ENCODE measurements around the gene UBR4.
A peak's percentile ranks its signal among the peaks of the same experiment; 100 is the strongest.

The UBR4 gene

GRCh38 chr1:19137158-19137557 lies 72.9 kb downstream of the UBR4 start:
- no peak for DNase-seq

- no peak for DNase-seq
Observed at GRCh38 chr1:19133360-19133759, 76.7 kb downstream of the UBR4 start.

GRCh38 chr1:19130468-19130867 lies 79.6 kb downstream of the UBR4 start:
- DNase-seq, result no peak

- no peak for DNase-seq
Observed at GRCh38 chr1:19128968-19129514, 81.0 kb downstream of the UBR4 start.

GRCh38 chr1:19124273-19124672 lies 85.8 kb downstream of the UBR4 start:
- no peak for DNase-seq

GRCh38 chr1:19123837-19124236 lies 86.2 kb downstream of the UBR4 start:
- no peak for DNase-seq

- peak; percentile 8 for DNase-seq
Observed at GRCh38 chr1:19122668-19123067, 87.4 kb downstream of the UBR4 start.

- no peak for DNase-seq
Observed at GRCh38 chr1:19121192-19121591, 88.9 kb downstream of the UBR4 start.

- DNase-seq, result no peak
Observed at GRCh38 chr1:19120070-19120469, 90.0 kb downstream of the UBR4 start.

GRCh38 chr1:19115082-19115808 lies 94.8 kb downstream of the UBR4 start:
- no peak for DNase-seq

- peak; percentile 21 for DNase-seq
Observed at GRCh38 chr1:19113697-19114092, 96.4 kb downstream of the UBR4 start.

- DNase-seq, result no peak
Observed at GRCh38 chr1:19112891-19113696, 97.0 kb downstream of the UBR4 start.

GRCh38 chr1:19110257-19110927 lies 99.7 kb downstream of the UBR4 start:
- DNase-seq, result no peak

- no peak for DNase-seq
Observed at GRCh38 chr1:19109545-19109944, 100.5 kb downstream of the UBR4 start.

GRCh38 chr1:19101244-19101643 lies 108.8 kb downstream of the UBR4 start:
- peak; percentile 75 for DNase-seq

- no peak for DNase-seq
Observed at GRCh38 chr1:19100028-19100427, 110.0 kb downstream of the UBR4 start.

GRCh38 chr1:19096990-19097389 lies 113.1 kb downstream of the UBR4 start:
- no peak for DNase-seq

- no peak for DNase-seq
Observed at GRCh38 chr1:19096036-19096833, 113.8 kb downstream of the UBR4 start.

- DNase-seq, result peak; percentile 40
Observed at GRCh38 chr1:19091196-19091953, 118.7 kb downstream of the UBR4 start.

- DNase-seq, result no peak
Observed at GRCh38 chr1:19089524-19089923, 120.5 kb downstream of the UBR4 start.

- DNase-seq, result no peak
Observed at GRCh38 chr1:19088717-19089442, 121.2 kb downstream of the UBR4 start.
